ENCODE results near the gene ZNF563.
A peak's percentile ranks its signal among the peaks of the same experiment; 100 is the strongest.

Gene ZNF563

DNA sequence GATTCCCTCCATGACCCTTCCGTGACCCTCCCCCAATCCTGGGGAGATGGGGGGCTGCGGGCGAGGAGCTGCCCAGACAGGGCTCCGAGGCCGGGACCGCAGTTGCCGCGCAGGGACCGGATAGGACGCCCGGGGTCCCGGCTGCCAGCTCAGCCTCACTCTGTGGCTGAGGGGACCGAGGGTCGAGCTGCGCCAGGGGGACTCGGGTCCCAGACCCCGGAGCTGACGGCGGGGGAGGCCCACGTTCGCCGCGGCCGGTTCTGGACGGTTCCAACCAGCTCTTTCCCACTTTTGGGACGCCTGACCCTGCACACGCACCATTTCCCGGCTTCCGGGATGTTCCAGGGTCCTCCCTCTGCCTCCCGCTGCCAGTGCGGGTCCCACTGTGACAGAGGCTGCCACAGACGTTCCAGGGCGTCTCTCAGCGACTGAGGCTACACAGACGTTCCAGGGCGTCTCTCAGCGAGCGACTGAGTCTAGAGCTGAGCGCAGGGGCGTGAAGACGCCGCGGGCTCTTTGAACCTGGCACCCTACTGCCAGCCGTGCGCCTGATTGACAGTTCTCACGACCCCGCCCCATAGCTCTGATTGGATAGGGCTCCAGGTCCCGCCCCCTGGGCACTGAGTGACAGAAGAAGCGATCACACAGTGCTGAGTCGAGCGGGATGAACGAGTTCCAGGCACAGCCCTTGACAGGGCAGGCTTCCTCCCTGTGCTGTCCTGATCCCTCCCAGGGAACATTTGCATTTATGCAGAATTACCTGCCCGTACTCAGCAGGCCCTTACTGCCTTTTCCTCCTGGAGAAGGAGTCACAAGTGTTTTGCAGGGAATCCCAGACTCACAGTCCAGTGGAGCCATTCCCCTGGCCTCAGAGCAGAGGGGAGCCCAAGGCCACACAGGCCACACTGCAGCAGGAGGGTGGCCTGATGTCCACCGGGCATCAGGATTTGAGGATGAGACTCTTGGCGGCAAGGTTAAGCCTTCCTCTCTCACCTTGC, at the start of gene ZNF563:
Gene ZNF563 (minus strand): TSS at position 472 of the 998 bp plus-strand sequence. CDS start 151 bp downstream, at position 321.
- peak within 1 kb of the TSS; percentile 98 for H3K4me3 ChIP-seq (ENCODE audit: low read depth, low read length)
- peak; percentile 94 for DNase-seq (ENCODE audit: low read depth)
- TF ChIP-seq, protein P1, sequence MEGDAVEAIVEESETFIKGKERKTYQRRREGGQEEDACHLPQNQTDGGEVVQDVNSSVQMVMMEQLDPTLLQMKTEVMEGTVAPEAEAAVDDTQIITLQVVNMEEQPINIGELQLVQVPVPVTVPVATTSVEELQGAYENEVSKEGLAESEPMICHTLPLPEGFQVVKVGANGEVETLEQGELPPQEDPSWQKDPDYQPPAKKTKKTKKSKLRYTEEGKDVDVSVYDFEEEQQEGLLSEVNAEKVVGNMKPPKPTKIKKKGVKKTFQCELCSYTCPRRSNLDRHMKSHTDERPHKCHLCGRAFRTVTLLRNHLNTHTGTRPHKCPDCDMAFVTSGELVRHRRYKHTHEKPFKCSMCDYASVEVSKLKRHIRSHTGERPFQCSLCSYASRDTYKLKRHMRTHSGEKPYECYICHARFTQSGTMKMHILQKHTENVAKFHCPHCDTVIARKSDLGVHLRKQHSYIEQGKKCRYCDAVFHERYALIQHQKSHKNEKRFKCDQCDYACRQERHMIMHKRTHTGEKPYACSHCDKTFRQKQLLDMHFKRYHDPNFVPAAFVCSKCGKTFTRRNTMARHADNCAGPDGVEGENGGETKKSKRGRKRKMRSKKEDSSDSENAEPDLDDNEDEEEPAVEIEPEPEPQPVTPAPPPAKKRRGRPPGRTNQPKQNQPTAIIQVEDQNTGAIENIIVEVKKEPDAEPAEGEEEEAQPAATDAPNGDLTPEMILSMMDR (IDR thresholded peaks at IDR 0.05; ENCODE audit: low read depth, low read length, missing control alignments), result no peak

DNA sequence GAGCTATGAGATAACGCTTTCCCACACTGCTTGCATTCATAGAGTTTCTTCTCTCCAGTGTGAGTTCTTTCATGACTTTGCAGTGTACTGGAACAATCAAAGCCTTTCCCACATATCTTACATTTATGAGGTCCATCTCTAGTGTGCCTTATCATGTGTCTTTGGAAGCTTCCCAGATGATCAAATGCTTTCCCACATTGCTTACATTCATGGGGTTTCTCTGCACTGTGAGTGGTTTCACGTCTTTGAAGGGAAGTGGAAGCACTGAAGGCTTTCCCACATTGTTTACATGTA, 47.0 kb upstream of the ZNF563 start:
- H3K4me3 ChIP-seq (ENCODE audit: low read depth, low read length), result no peak overlapping the region
- DNase-seq (ENCODE audit: low read depth), result no peak
- TF ChIP-seq, protein P1 (IDR thresholded peaks at IDR 0.05; ENCODE audit: low read depth, low read length, missing control alignments), result no peak

DNA sequence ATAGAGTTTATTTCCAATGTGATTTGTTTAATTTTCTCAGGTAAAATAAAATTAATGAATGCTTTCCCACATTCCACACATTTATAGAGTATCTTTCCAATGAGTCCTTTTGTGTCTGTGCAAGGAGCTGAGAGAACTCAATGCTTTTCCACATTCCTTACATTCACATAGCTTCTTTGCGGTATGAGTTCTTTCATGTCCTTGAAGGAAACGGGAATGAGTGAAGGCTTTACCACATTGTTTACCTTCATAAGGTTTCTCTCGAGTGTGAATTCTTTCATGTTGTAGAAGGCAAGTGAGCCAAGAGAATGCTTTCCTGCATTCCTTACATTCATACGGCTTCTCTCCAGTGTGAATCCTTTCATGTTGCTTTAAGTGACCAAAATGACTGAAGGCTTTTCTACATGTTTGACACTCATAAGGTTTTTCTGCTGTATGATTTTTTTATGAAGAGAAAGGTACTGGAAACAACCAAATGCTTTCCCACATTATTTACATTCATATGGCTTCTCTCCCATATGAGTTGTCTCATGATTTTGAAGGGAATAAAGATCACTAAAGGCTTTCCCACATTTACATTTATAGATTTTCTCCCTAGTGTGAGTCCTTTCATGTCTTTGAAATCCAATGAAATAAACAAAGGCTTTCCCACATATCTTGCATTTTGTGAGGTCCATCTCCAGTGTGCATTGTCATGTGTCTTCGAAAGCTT, 46.5 kb upstream of the ZNF563 start:
- H3K4me3 ChIP-seq (ENCODE audit: low read depth, low read length), result no peak overlapping the region
- no peak for DNase-seq (ENCODE audit: low read depth)
- TF ChIP-seq, protein P1 (IDR thresholded peaks at IDR 0.05; ENCODE audit: low read depth, low read length, missing control alignments), result no peak

DNA sequence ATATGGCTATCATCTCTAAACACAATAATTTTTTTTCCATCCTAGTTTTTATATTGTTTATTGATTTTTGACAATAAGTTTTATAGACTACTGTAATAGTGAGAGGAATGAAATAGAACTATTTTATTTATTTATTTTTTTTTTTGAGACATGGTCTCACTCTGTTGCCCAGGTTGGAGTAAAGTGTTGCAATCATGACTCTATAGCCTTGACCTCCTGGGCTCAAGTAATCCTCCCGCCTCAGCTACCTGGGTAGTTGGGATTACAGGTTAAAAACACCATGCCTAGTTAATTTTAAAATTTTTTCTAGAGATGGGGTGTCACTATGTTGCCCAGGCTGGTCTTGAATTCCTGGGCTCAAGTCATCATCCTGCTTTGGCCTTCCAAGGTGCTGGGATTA, 40.6 kb upstream of the ZNF563 start:
- H3K4me3 ChIP-seq (ENCODE audit: low read depth, low read length), result no peak overlapping the region
- no peak for DNase-seq (ENCODE audit: low read depth)
- TF ChIP-seq, protein P1 (IDR thresholded peaks at IDR 0.05; ENCODE audit: low read depth, low read length, missing control alignments), result no peak

DNA sequence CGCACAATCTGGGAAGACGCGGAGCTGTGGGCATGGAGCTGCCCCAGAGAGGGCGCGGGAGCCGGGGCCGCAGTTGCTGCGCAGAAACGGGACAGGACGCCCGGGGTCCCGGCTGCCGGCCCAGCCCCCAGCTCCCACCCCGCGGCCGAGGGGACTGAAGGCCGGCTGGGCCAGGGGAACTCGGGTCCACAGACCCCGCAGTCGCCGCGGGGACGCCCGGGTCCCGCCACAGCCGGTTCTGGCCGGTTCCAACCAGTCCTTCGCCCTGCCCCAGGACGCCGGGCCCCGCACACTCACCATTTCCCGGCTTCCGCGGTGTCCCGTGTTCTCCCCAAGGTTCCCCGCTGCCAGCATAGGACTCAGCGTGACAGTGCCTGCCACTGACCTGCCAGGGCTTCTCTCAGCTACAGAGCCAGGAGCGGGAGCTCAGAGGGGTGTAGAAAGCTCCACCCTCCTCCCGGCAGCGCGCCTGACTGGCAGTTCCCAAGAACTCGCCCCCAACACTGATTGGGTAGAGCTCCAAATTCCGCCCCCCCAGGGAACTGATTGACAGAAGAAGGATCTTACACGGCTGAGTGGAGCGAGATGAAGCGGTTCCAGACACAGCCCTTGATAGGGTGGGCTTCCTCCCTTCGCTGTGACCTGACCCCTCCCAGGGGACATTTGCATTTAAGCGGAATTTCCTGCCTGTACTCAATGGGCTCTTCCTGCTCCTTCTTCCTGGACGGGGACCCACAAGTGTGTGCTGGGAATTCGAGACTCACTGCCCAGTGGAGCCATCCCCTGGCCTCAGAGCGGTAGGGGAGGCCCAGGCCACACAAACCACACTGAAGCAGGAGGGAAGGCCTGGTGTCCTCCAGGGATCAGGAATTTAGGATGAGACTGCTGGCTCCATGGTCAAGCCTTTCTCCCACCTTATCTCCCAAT, 32.1 kb upstream of the ZNF563 start, which contains the start of gene ZNF442:
Gene ZNF442 (minus strand): TSS at position 448 of the 927 bp plus-strand sequence. CDS start 2,052 bp downstream, outside the sequence.
- peak within 1 kb of the TSS; percentile 89 for H3K4me3 ChIP-seq (ENCODE audit: low read depth, low read length)
- TF ChIP-seq, protein P1 (IDR thresholded peaks at IDR 0.05; ENCODE audit: low read depth, low read length, missing control alignments), result peak; percentile 36
- DNase-seq (ENCODE audit: low read depth), result peak; percentile 90

Data from GM12864 (cell line).